Osteoblast (primary cell): Measurements from ENCODE around the gene SNX25. TPM values are rescaled to one million over a fixed set of nuclear protein-coding genes. Genes with fewer than 3 reads are reported as not detected.

Source experiments
- DNase-seq: peaks from one replicate; pipeline ENCODE4 v3.0.0; 2011; ENCODE audit warnings: low spot score, mixed read lengths; ENCODE audit not compliant: insufficient read length; ENCODE audit errors: missing footprints
- H2AFZ ChIP-seq: 2 replicates; pipeline ENCODE4 v1.6.0; 2011; ENCODE audit warnings: mild to moderate bottlenecking, low read length
- H3K27ac ChIP-seq: 2 replicates; pipeline ENCODE4 v1.5.1; 2011; ENCODE audit warnings: mild to moderate bottlenecking, low read depth, low read length, moderate library complexity
- H3K27me3 ChIP-seq: 2 replicates; pipeline ENCODE4 v1.6.0; 2012; ENCODE audit warnings: mild to moderate bottlenecking, control low read depth, inconsistent platforms, low read length, moderate library complexity; ENCODE audit not compliant: insufficient read depth
- H3K36me3 ChIP-seq: 2 replicates; pipeline ENCODE4 v1.5.1; 2011; ENCODE audit warnings: mild to moderate bottlenecking, low read length, control low read depth, moderate library complexity; ENCODE audit not compliant: insufficient read depth
- H3K4me1 ChIP-seq: 2 replicates; pipeline ENCODE4 v1.5.1; 2011; ENCODE audit warnings: mild to moderate bottlenecking, low read length, control low read depth, moderate library complexity; ENCODE audit not compliant: insufficient read depth
- H3K4me2 ChIP-seq: 2 replicates; pipeline ENCODE4 v1.6.0; 2011; ENCODE audit warnings: mild to moderate bottlenecking, low read length; ENCODE audit not compliant: insufficient read depth
- H3K4me3 ChIP-seq: fragments of 200-600 bp; sonication (generic); 3 replicates; pipeline ENCODE4 v1.5.1; 2012; ENCODE audit warnings: mild to moderate bottlenecking, low read length, inconsistent platforms; ENCODE audit not compliant: insufficient read depth
- H3K79me2 ChIP-seq: 2 replicates; pipeline ENCODE4 v1.6.0; 2012; ENCODE audit warnings: mild to moderate bottlenecking, low read length, control low read depth, inconsistent platforms; ENCODE audit not compliant: insufficient read depth
- H3K9me3 ChIP-seq: 2 replicates; pipeline ENCODE4 v1.5.1; 2011; ENCODE audit warnings: low read depth, low read length, control low read depth
- H4K20me1 ChIP-seq: 2 replicates; pipeline ENCODE4 v1.6.0; 2012; ENCODE audit warnings: mild to moderate bottlenecking, low read length, control low read depth; ENCODE audit not compliant: insufficient read depth
- total RNA-seq: library from RNA; depleted of rRNA; stranded (reverse); fragments of >200 nt; gene quantifications from 2 replicates; pipeline ENCODE4 v1.2.3, GENCODE V29; 2012
- TF ChIP-seq, protein P1 (sequence below): IDR thresholded peaks from 2 replicates; pipeline ENCODE4 v1.5.1; 2011; ENCODE audit warnings: mild to moderate bottlenecking, low read depth, low read length, moderate library complexity; ENCODE audit errors: extremely low read depth

SNX25 gene
- total RNA-seq, 1 donor, result 98.1 TPM

DNA sequence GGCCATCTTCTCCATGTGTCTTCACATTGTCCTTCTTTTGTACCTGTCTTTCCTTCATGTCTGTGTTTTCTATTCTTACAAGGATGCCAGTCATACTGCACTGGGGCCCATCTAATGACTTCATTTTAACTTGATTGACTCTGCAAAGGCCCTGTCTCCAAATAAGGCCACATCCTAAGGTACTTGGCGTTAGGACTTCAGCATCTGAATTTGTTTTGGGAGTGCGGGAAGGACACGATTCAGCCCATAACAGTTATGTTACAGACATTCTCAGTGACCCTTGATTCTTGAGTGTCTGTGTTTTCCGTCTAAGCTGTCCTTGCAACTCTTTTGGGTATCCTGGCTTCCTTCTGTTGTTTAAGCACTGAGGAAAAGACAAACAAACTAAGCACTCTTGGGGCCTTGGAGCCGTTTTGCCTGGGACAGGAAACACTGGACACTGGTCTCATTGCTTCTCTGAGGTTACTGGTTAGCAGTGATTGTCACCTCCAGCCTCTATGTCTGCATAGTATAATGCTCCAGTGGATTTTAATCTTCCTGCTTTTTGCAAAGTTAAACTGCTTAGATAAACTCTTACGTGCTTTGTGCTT is 80.7 kb downstream of the SNX25 start:
- TF ChIP-seq, protein P1, sequence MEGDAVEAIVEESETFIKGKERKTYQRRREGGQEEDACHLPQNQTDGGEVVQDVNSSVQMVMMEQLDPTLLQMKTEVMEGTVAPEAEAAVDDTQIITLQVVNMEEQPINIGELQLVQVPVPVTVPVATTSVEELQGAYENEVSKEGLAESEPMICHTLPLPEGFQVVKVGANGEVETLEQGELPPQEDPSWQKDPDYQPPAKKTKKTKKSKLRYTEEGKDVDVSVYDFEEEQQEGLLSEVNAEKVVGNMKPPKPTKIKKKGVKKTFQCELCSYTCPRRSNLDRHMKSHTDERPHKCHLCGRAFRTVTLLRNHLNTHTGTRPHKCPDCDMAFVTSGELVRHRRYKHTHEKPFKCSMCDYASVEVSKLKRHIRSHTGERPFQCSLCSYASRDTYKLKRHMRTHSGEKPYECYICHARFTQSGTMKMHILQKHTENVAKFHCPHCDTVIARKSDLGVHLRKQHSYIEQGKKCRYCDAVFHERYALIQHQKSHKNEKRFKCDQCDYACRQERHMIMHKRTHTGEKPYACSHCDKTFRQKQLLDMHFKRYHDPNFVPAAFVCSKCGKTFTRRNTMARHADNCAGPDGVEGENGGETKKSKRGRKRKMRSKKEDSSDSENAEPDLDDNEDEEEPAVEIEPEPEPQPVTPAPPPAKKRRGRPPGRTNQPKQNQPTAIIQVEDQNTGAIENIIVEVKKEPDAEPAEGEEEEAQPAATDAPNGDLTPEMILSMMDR, result no peak
- Histone ChIP-seq H3K79me2 (no peaks in the 10 kb centered on the region), H3K9me3 (no peaks in the 10 kb centered on the region), H2AFZ (no peak overlapping the region), H3K27me3 (no peaks in the 10 kb centered on the region), H3K36me3 (peaks cover 37% of the 10 kb centered on the region), H3K4me1 (peaks cover 2% of the 10 kb centered on the region), H3K27ac (no peak overlapping the region), H4K20me1 (no peaks in the 10 kb centered on the region), H3K4me2 (no peak overlapping the region), H3K4me3 (no peak overlapping the region)
- no peak for DNase-seq

DNA sequence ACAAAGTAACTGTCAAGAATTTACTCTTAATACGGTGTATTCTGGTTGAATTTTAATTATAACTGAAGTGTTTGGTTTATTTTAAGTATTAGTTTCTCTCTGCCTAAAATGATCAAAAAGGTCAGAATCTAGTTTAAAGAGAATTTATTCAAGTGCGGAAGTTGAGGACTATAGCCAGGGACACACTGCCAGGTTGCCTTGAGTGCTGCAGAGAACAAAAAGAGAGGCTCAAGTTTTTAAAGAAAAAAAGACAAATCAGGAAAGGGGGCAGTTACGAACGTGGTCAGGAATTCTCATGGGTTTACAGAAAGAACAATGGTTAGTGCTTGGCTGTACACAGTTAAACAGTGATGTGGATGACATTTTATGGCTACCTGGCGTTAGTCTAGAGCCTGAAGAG is 81.3 kb downstream of the SNX25 start:
- H3K27me3 ChIP-seq, result no peaks in the 10 kb centered on the region
- H2AFZ ChIP-seq, result no peak overlapping the region
- H3K9me3 ChIP-seq, result no peaks in the 10 kb centered on the region
- no peak for DNase-seq
- no peaks in the 10 kb centered on the region for H3K79me2 ChIP-seq
- H3K4me1 ChIP-seq, result peaks cover 2% of the 10 kb centered on the region
- H4K20me1 ChIP-seq, result no peaks in the 10 kb centered on the region
- H3K36me3 ChIP-seq, result peaks cover 38% of the 10 kb centered on the region
- H3K4me3 ChIP-seq, result no peak overlapping the region
- TF ChIP-seq, protein P1, result no peak
- no peak overlapping the region for H3K27ac ChIP-seq
- H3K4me2 ChIP-seq, result no peak overlapping the region

DNA sequence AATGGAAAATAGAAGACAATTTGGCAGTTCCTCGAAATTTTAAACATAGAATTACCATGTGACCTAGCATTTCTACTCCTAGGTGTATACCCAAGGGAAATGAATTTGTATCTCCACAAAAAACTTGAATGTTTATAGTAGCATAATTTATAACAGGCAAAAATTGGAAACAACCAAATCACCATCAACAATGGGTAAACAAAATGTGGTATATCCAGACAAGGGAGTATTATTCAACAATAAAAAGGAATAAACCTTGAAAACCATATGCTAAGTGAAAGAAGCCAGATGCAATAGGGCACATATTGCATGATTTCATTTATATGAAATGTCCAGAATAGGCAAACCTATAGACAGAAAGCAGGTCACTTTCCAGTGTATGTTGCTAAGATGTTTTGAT is 83.8 kb downstream of the SNX25 start:
- no peak overlapping the region for H3K4me2 ChIP-seq
- DNase-seq, result no peak
- TF ChIP-seq, protein P1, result no peak
- H3K27me3 ChIP-seq, result no peaks in the 10 kb centered on the region
- no peak overlapping the region for H3K27ac ChIP-seq
- no peaks in the 10 kb centered on the region for H4K20me1 ChIP-seq
- H3K4me3 ChIP-seq, result no peak overlapping the region
- no peak overlapping the region for H2AFZ ChIP-seq
- no peaks in the 10 kb centered on the region for H3K4me1 ChIP-seq
- peaks cover 44% of the 10 kb centered on the region for H3K36me3 ChIP-seq
- H3K79me2 ChIP-seq, result no peaks in the 10 kb centered on the region
- no peaks in the 10 kb centered on the region for H3K9me3 ChIP-seq

DNA sequence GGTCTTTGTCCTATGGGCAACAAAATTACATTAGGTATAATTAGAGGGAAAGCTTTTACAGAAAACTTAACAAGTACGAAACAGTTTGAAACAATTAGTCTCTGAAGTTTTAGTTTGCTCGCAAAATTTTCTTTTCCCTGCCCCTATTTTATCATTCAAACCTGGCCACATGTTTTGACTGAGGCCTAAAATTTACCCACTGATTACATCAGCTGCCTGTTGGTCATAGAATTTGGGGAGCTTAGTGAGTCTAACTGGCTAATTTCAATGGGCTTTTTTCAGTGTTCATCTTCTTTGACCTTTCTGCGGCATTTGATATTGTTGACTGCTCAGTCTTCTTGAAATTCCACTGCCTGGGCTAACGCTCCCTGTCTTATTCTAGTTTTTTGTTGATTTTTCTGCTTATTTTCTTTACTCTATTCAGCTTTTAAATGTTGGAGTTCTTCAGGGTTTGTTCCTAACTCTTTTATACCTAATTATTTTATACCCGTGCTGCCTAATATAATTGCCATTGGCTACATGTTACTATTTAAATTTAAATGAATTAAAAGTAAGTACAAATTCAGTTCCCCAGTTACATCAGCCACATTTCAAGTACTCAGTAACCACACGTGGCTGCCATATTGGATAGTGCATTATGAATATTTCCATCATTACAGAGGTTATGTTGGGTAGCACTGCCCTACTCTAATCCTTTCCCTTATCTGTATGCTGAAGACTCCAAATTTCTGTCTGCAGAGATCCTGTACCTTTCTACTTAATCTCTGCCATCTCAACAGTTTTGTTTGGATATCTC is 87.5 kb downstream of the SNX25 start:
- no peak overlapping the region for H3K27ac ChIP-seq
- H2AFZ ChIP-seq, result no peak overlapping the region
- H3K79me2 ChIP-seq, result no peaks in the 10 kb centered on the region
- TF ChIP-seq, protein P1, result no peak
- no peaks in the 10 kb centered on the region for H4K20me1 ChIP-seq
- no peak overlapping the region for H3K4me3 ChIP-seq
- H3K36me3 ChIP-seq, result peaks cover 22% of the 10 kb centered on the region
- DNase-seq, result no peak
- H3K4me2 ChIP-seq, result no peak overlapping the region
- H3K9me3 ChIP-seq, result no peaks in the 10 kb centered on the region
- no peaks in the 10 kb centered on the region for H3K27me3 ChIP-seq
- no peaks in the 10 kb centered on the region for H3K4me1 ChIP-seq
